ENCODE results near the gene RNF121. TPM values are rescaled to one million over a fixed set of nuclear protein-coding genes. Genes with fewer than 3 reads are reported as not detected.

RNF121 gene
- total and polyA plus RNA-seq, 2 donors (not counting 1 experiment from before 2014, with no cell fraction given): 31.7 to 56.0 TPM

- no peaks in the 10 kb centered on the region for H3K27me3 Mint-ChIP-seq
- peak overlapping the region; percentile 89 to 100 (median 99) for H3K4me3 ChIP-seq (ENCODE audit: control extremely low read depth in 1 of 5, extremely low read depth in 1 of 5, insufficient read depth in 1 of 5, low read depth in 2 of 5, low read length in 4 of 5)
- H3K4me2 ChIP-seq (replicated peaks; ENCODE audit: low read depth, low read length, poor library complexity, severe bottlenecking): peak overlapping the region; percentile 90
- H3K27ac Mint-ChIP-seq: peak overlapping the region; percentile 98
- WGBS (ENCODE audit: insufficient coverage): 0% methylated on average over 1 of the region's 6 CpGs
- H3K36me3 ChIP-seq (replicated peaks in 1 of 2; ENCODE audit: control extremely low read depth in 1 of 2, control insufficient read depth in 1 of 2, extremely low read depth in 1 of 2, insufficient read depth in 2 of 2, low read length in 1 of 2): peaks cover 0 to 5% of the 10 kb centered on the region in 2 experiments
- no peaks in the 10 kb centered on the region for H3K9me3 ChIP-seq (ENCODE audit: control extremely low read depth in 1 of 3, control insufficient read depth in 2 of 3, insufficient read depth in 1 of 3, low read length in 2 of 3)
- ATAC-seq (ENCODE audit: low read depth) (no peak), DNase-seq (no peak)
- no peaks in the 10 kb centered on the region for H3K9me3 Mint-ChIP-seq (ENCODE audit: insufficient read depth)
- H4K20me1 ChIP-seq (ENCODE audit: control insufficient read depth, insufficient read depth, low read length, poor library complexity, severe bottlenecking): no peaks in the 10 kb centered on the region
- ChIA-PET CTCF (interaction anchor here (1.0 to 2.3 kb wide), 3 partner anchors 86 to 161 kb away, joined by 3 to 11 read pairs (median 3); no protein-coding TSS in a partner anchor), POLR2A (interaction anchor here (1.3 to 1.5 kb wide), 2 partner anchors 86 to 111 kb away, joined by 4 to 5 read pairs; no protein-coding TSS in a partner anchor)
- intact Hi-C loops (cut with micrococcal nuclease): loop anchor here (5.0 kb wide), 1 partner anchor 48 kb away; no protein-coding TSS in a partner anchor
- peak overlapping the region; percentile 96 for H3K4me3 Mint-ChIP-seq
- peaks cover 74% of the 10 kb centered on the region for H3K79me2 ChIP-seq (ENCODE audit: control insufficient read depth, insufficient read depth, low read length)
- peaks cover 41 to 52% of the 10 kb centered on the region in 2 donors for H3K4me1 ChIP-seq (ENCODE audit: control insufficient read depth in 2 of 2, insufficient read depth in 2 of 2, low read length in 2 of 2)
- H3K27ac ChIP-seq (ENCODE audit: low read length in 2 of 2): no peak overlapping the region
- no peaks in the 10 kb centered on the region for H3K27me3 ChIP-seq (replicated peaks in 1 of 4; ENCODE audit: control extremely low read depth in 1 of 4, control insufficient read depth in 3 of 4, insufficient read depth in 4 of 4, low read length in 3 of 4)
- TF ChIP-seq CTCF (IDR thresholded peaks at IDR 0.05): no peak
- no peak for TF ChIP-seq EZH2 (IDR thresholded peaks at IDR 0.05; ENCODE audit: borderline replicate concordance, insufficient read depth, low read depth, low read length, poor library complexity, severe bottlenecking)
- H3K4me1 Mint-ChIP-seq: peaks cover 65% of the 10 kb centered on the region
- peak overlapping the region; percentile 99 for H2AFZ ChIP-seq (ENCODE audit: insufficient read depth, low read depth, low read length, poor library complexity, severe bottlenecking)
- H3K9ac ChIP-seq (ENCODE audit: low read length): peak overlapping the region; percentile 89
These were observed 645 bp downstream of the RNF121 start for GRCh38 chr11:71929491-71929890.

GRCh38 chr11:71930556-71931244, 1.9 kb downstream of the RNF121 start:
- DNase-seq: no peak
- Mint-ChIP-seq H3K4me3 (peak overlapping the region; percentile 96), H3K27ac (peak overlapping the region; percentile 76), H3K27me3 (no peaks in the 10 kb centered on the region), H3K9me3 (ENCODE audit: insufficient read depth) (no peaks in the 10 kb centered on the region), H3K4me1 (peaks cover 70% of the 10 kb centered on the region)
- 29% methylated on average over 2 of the region's 11 CpGs for WGBS (ENCODE audit: insufficient coverage)
- peaks cover 5% of the 10 kb centered on the region for H4K20me1 ChIP-seq (ENCODE audit: control insufficient read depth, insufficient read depth, low read length, poor library complexity, severe bottlenecking)
- POLR2A ChIA-PET: interaction anchor here (1.0 kb wide), 1 partner anchor 145 kb away, joined by 3 read pairs; no protein-coding TSS in a partner anchor
- no peak overlapping the region for H2AFZ ChIP-seq (ENCODE audit: insufficient read depth, low read depth, low read length, poor library complexity, severe bottlenecking)
- TF ChIP-seq EZH2 (IDR thresholded peaks at IDR 0.05; ENCODE audit: borderline replicate concordance, insufficient read depth, low read depth, low read length, poor library complexity, severe bottlenecking) (no peak), CTCF (IDR thresholded peaks at IDR 0.05) (no peak)
- H3K27ac ChIP-seq (ENCODE audit: low read length in 2 of 2): no peak overlapping the region
- H3K4me3 ChIP-seq (ENCODE audit: control extremely low read depth in 1 of 5, extremely low read depth in 1 of 5, insufficient read depth in 1 of 5, low read depth in 2 of 5, low read length in 4 of 5): no peak overlapping the region
- H3K4me1 ChIP-seq (ENCODE audit: control insufficient read depth in 2 of 2, insufficient read depth in 2 of 2, low read length in 2 of 2): peaks cover 44 to 58% of the 10 kb centered on the region in 2 donors
- H3K36me3 ChIP-seq (replicated peaks in 1 of 2; ENCODE audit: control extremely low read depth in 1 of 2, control insufficient read depth in 1 of 2, extremely low read depth in 1 of 2, insufficient read depth in 2 of 2, low read length in 1 of 2): no peaks in the 10 kb centered on the region
- ATAC-seq (ENCODE audit: low read depth): no peak
- H3K9me3 ChIP-seq (ENCODE audit: control extremely low read depth in 1 of 3, control insufficient read depth in 2 of 3, insufficient read depth in 1 of 3, low read length in 2 of 3): no peaks in the 10 kb centered on the region
- peaks cover 79% of the 10 kb centered on the region for H3K79me2 ChIP-seq (ENCODE audit: control insufficient read depth, insufficient read depth, low read length)
- H3K4me2 ChIP-seq (replicated peaks; ENCODE audit: low read depth, low read length, poor library complexity, severe bottlenecking): peak overlapping the region; percentile 90
- CTCF ChIA-PET: interaction anchor here (0.6 to 1.3 kb wide), 7 partner anchors 9 to 466 kb away, joined by 3 to 5 read pairs (median 4); no protein-coding TSS in a partner anchor
- no peak overlapping the region for H3K9ac ChIP-seq (ENCODE audit: low read length)
- intact Hi-C loops (cut with micrococcal nuclease): loop anchor here (5.0 kb wide), 1 partner anchor 62 kb away; no protein-coding TSS in a partner anchor
- no peaks in the 10 kb centered on the region for H3K27me3 ChIP-seq (replicated peaks in 1 of 4; ENCODE audit: control extremely low read depth in 1 of 4, control insufficient read depth in 3 of 4, insufficient read depth in 4 of 4, low read length in 3 of 4)
